Left cardiac atrium (tissue), 4 donors: Measurements from ENCODE around the gene SLC30A1. TPM values are rescaled to one million over a fixed set of nuclear protein-coding genes. Genes with fewer than 3 reads are reported as not detected.
"Not testable (repeated sequence)": the region's sequence is repeated elsewhere in the genome, so short reads cannot be mapped to it uniquely, and the experiment has no call there.

ENCODE experiments used
- ATAC-seq, 2 donors: fragments of 200-7000 bp; cut with Tn5 transposase; one replicate each; pipeline ENCODE4 v1.9.1; 2020; ENCODE audit warnings: mild to moderate bottlenecking in 2 of 2, moderate library complexity in 2 of 2
- DNase-seq: peaks from one replicate; pipeline ENCODE4 v3.0.0-alpha.2; 2020
- intact Hi-C, 2 donors: fragments of 100-400 bp; cut with DNase I; formaldehyde crosslinking; loops; one replicate each; pipeline versions ENCODE4 v1.14.1 to v1.15.1; 2022 to 2023
- total RNA-seq, 2 donors: library from RNA; stranded (reverse); fragmentation: NEBNext Ultra II Directional; extraction: Animal tissue kit (Norgen Biotek cat#: 25700); gene quantifications; one replicate each; pipeline ENCODE4 v1.2.1, GENCODE V29; 2021
- donor health status: DM: no; HTN: yes; CAD: no.
- donor health status: DM: no; HTN: yes; CAD: no; lungs with severe emphysema.
- donor health status: DM: yes; HTN: yes; CAD: no.
- donor health status: Dilated cardiomyopathy.

Gene SLC30A1
- total RNA-seq, 2 donors from 2014 or later, result 11.0 to 13.9 TPM

GRCh38 chr1:211591980-211592493 is 13.1 kb upstream of the SLC30A1 start:
- DNase-seq, result no peak
- intact Hi-C loops, result no loop called here
- peak; percentile 66 to 85 for ATAC-seq

DNA sequence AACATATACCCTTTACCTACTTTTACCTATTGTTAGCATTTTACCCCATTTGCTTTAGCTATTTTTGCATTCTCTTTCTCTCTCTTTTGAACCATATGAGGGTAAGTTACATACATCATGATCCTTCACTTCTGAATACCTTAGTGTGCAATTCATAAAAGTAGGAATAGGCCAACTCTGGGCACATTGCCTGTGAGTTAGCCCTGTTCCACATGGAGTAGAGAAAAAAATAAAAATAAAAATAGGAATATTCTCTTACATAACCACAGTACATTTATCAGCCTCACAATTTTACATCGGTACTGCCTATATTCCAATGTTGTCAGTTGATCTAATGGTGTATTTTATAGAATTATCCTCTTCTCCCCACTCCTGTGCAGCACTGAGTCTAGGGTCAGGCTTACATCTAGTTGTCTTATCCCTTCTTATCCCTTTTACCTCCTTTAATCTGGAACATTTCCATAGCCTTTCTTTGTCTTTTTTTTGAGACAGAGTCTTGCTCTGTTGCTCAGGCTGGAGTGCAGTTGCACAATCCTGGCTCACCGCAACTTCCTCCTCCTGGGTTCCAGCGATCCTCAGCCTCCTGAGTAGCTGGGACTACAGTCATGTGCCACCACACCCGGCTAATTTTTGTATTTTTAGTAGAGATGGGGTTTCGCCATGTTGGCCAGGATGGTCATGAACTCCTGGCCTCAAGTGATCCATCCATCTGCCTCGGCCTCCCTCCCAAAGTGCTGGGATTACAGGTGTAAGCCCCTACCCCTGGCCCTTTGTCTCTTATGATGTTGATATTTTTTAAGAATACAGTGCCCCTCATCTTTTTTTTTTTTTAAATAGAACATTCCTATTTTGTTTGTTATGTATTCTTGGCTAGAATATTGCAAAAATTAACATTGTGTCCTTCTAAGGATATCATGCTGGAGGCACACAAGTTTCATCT is 11.1 kb upstream of the SLC30A1 start:
- ATAC-seq, result peak; percentile 79 to 90
- DNase-seq, result peak; percentile 75
- intact Hi-C loops, result no loop called here

GRCh38 chr1:211588711-211589110 is 9.8 kb upstream of the SLC30A1 start:
- DNase-seq (no peak), ATAC-seq (no peak)
- intact Hi-C loops, result no loop called here

DNA sequence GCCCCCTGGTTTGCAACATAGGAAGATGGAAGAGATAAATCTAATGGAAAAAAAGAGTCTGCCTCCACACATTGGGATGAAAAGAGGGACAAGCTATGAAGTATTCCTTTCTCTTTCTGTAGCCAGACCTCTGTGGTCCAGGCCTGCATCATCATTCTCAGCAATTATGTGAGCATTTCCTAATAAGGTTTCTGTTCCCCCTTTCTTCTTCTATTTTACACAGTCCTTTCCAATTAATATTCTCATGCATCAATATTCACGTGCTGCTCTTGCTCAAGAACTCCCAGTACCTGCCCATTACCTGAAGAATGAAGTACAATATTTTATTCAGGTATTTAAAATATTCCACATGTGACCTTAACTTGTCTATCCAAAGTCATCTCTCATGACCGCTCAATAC is 8.2 kb upstream of the SLC30A1 start:
- intact Hi-C loops, result no loop called here
- DNase-seq, result no peak

GRCh38 chr1:211586538-211586937 is 7.6 kb upstream of the SLC30A1 start:
- DNase-seq (no peak), ATAC-seq (no peak)
- intact Hi-C loops, result no loop called here

More for the DNA sequence above, 8.2 kb upstream of the SLC30A1 start:
- no peak for ATAC-seq

- ATAC-seq, result no peak
- intact Hi-C loops, result loop anchor here in 1 of 2 donors (5.0 kb wide), 1 partner anchor 59 kb away; no protein-coding TSS in a partner anchor
- no peak for DNase-seq
Observed at GRCh38 chr1:211583011-211583992, 4.3 kb upstream of the SLC30A1 start.

DNA sequence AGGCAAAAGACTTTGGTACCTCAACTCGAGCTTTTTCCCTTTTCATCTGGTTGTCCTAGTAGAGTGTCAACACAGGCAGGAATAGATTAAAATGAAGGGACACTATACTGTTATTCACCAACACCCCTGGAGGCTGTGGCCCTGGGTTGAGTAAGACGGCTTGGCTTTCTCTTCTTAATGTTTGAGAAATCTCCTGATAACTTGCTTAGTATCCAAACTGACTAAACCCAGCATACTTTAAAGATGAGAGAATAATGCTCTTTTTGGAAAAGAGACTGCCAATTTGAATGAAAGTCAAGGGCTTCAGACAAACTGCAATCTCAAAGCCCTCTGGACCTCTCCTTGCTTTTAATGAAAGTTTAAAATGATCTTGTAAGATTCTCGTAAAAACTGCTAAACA is 2.6 kb upstream of the SLC30A1 start:
- intact Hi-C loops, result loop anchor here in 1 of 2 donors (5.0 kb wide), 1 partner anchor 61 kb away; no protein-coding TSS in a partner anchor
- DNase-seq (peak; percentile 37), ATAC-seq (peak in 1 of 2 donors; percentile 3)

DNA sequence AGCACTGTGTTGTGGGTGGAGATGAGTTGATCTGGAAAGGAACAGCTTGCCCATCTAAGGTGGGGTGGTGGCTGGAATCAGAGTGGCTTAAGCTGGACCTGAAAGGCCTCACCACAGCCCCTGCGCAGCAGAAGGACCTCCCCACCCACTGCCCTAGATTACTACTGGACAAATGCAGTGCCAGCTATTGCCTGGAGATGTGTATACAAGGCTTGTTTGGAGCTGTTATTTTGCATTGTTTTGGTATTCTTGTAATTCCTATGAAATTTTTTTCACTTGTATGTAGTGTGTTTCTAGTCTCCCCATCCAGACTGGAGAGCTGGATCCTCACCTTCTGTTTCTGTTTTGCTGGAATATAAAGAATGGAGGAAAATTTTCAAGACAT is 1.3 kb upstream of the SLC30A1 start:
- ATAC-seq, result no peak
- DNase-seq, result no peak
- intact Hi-C loops, result loop anchor here in 1 of 2 donors (5.0 kb wide), 1 partner anchor 62 kb away; no protein-coding TSS in a partner anchor

GRCh38 chr1:211579440-211580302 is 710 bp upstream of the SLC30A1 start:
- ATAC-seq (peak; percentile 56 to 63), DNase-seq (peak; percentile 87)
- intact Hi-C loops, result loop anchor here (5.0 kb wide), 2 partner anchors 53 to 63 kb away; no protein-coding TSS in a partner anchor

GRCh38 chr1:211577819-211578639 is 932 bp downstream of the SLC30A1 start:
- DNase-seq, result peak; percentile 74
- intact Hi-C loops, result loop anchor here in 1 of 2 donors (2.0 to 5.0 kb wide), 2 partner anchors 54 to 71 kb away; no protein-coding TSS in a partner anchor

GRCh38 chr1:211577277-211577818 is 1.6 kb downstream of the SLC30A1 start:
- ATAC-seq (no peak), DNase-seq (no peak)
- intact Hi-C loops, result loop anchor here in 1 of 2 donors (2.0 to 5.0 kb wide), 2 partner anchors 55 to 71 kb away; no protein-coding TSS in a partner anchor

More at GRCh38 chr1:211577819-211578639, 932 bp downstream of the SLC30A1 start:
- peak; percentile 66 to 74 for ATAC-seq

- ATAC-seq (no peak), DNase-seq (no peak)
- intact Hi-C loops, result loop anchor here in 1 of 2 donors (2.0 to 5.0 kb wide), 2 partner anchors 56 to 72 kb away; no protein-coding TSS in a partner anchor
Observed at GRCh38 chr1:211576717-211577116, 2.2 kb downstream of the SLC30A1 start.

DNA sequence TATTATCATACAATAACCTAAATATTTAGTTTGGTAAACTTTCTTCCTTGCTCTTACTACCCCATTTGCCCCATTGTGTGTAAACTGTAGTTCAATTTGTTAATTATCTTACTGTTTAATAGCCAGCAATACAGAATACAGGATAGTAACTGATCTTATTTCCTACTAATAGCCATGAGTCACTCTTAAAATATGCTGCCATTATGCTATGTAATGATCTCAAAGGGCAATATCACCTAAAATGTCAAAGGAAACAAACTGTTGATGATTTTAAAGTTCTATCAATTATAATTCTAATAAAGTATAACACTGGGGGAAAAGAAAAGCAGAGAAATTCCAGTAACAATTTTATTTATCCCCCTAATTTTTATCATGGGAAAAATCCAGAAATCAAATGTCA is 4.3 kb downstream of the SLC30A1 start:
- intact Hi-C loops, result loop anchor here in 1 of 2 donors (5.0 kb wide), 1 partner anchor 58 kb away; no protein-coding TSS in a partner anchor
- DNase-seq (no peak), ATAC-seq (no peak)

DNA sequence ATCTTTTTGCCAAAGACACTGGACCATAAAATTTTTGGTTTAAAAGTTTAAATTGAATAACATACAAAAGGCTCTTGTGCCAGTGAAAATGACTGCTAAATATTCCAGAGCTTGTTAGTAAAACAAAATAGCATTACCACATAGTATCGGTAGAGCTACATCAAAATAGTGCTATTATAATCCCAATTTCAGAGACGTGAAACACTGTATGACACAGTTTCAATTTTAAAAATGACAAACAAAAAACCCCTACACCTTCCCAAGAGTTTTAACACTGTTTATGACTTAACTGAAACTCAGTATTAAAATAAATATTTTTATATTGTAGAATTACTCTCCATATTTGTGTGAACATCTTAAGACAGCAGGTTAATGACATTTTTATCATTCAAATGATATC is 7.0 kb downstream of the SLC30A1 start:
- DNase-seq, result no peak
- intact Hi-C loops, result no loop called here
- no peak for ATAC-seq

DNA sequence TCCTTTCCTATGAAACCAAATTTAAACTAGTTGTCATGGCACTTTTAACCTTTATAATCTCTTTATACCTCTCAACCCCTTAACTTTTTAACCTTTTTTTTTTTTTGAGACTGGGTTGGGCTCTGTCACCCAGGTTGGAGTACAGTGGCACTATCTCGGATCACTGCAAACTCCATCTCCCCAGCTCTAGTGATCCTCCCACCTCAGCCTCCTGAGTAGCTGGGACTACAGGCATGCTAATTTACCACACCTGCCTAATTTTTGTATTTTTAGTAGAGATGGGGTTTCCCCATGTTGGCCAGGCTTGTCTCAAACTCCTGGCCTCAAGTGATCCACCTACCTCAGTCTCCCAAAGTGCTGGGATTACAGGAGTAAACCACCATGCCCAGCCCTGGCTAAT is 8.6 kb downstream of the SLC30A1 start:
- intact Hi-C loops, ATAC-seq: not testable (repeated sequence)

DNA sequence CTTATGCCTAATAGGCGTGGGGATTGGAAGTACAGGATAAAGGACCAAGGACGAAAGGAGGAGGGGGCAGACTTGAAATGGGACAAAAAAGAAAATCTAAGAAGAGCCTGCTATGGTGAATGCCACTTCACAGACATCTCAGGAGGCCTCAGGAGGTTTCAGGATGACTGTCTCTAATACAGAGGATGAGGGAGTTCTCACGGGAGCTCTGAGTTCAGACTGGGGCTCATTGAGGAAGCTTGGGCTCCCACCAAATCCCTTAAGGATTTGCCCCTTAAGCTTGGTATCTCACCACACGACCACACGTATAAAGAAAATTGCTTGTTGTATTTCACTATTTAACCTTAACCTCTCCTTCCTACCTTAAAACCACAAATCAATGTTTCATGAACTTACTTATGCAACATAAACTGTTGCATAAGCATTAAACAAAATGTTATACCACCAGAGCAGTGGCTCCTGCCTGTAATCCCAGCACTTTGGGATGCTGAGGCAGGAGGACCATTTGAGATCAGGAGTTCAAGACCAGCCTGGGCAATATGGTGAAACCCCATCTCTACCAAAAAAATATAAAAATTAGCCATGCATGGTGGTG is 12.4 kb downstream of the SLC30A1 start:
- DNase-seq (no peak), ATAC-seq (no peak)
- intact Hi-C loops, result no loop called here

More for the DNA sequence above, 8.6 kb downstream of the SLC30A1 start:
- not testable (repeated sequence) for DNase-seq
